Caco-2 (cell line): ENCODE data around the gene DNAJB11. TPM values are rescaled to one million over a fixed set of nuclear protein-coding genes. Genes with fewer than 3 reads are reported as not detected.
"Not testable (repeated sequence)": the region's sequence is repeated elsewhere in the genome, so short reads cannot be mapped to it uniquely, and the experiment has no call there.

Experiments
- BruUV-seq: library from RNA; stranded (reverse); fragments of 400-500 nt; replicated peaks from 2 replicates; lab custom pipeline; 2021; lab: Mats Ljungman, UMichigan
- CTCF ChIA-PET: fragments of 300-600 bp; sonication (Branson Sonifier 250); formaldehyde crosslinking; loops from one replicate; lab custom pipeline; 2022; ENCODE audit warnings: antibody characterized with exemption; lab: Charles Lee
- POLR2A ChIA-PET: fragments of 300-600 bp; sonication (Branson Sonifier 250); formaldehyde crosslinking; loops from one replicate; lab custom pipeline; 2022; ENCODE audit warnings: antibody characterized with exemption; lab: Charles Lee
- DNase-seq, 2 experiments: peaks; one replicate each; pipeline versions ENCODE4 v3.0.0 to v3.0.0-alpha.2; 2020 to 2022
- H3K27me3 ChIP-seq: replicated peaks from 2 replicates; pipeline ENCODE4 v1.6.0; 2011; ENCODE audit warnings: low read length; ENCODE audit not compliant: control insufficient read depth, insufficient read depth
- H3K36me3 ChIP-seq: 2 replicates; pipeline ENCODE4 v1.5.1; 2011; ENCODE audit warnings: low read length; ENCODE audit not compliant: control insufficient read depth, insufficient read depth
- H3K4me1 ChIP-seq: fragments of 250-450 bp; sonication (Bioruptor Pico); 2 replicates; pipeline ENCODE4 v1.5.1; 2020; ENCODE audit warnings: mild to moderate bottlenecking
- H3K4me3 ChIP-seq: 2 replicates; pipeline ENCODE4 v1.5.1; 2011; ENCODE audit warnings: low read depth, mild to moderate bottlenecking, control low read depth, low read length
- H3K9me3 ChIP-seq: fragments of 250-450 bp; sonication (Bioruptor Pico); 2 replicates; pipeline ENCODE4 v1.5.1; 2020; ENCODE audit warnings: mild to moderate bottlenecking, moderate library complexity
- H3K27ac Mint-ChIP-seq: one replicate; pipeline ENCODE4 v1.8.0; 2022; ENCODE audit warnings: mixed read lengths; ENCODE audit not compliant: unreplicated experiment
- H3K27me3 Mint-ChIP-seq: one replicate; pipeline ENCODE4 v1.8.0; 2022; ENCODE audit warnings: mixed read lengths; ENCODE audit not compliant: insufficient read depth, unreplicated experiment
- H3K36me3 Mint-ChIP-seq: one replicate; pipeline ENCODE4 v1.8.0; 2022; ENCODE audit warnings: mild to moderate bottlenecking, mixed read lengths; ENCODE audit not compliant: insufficient read depth, unreplicated experiment
- H3K4me1 Mint-ChIP-seq: one replicate; pipeline ENCODE4 v1.8.0; 2022; ENCODE audit warnings: low read depth, mixed read lengths; ENCODE audit not compliant: unreplicated experiment
- H3K4me3 Mint-ChIP-seq: one replicate; pipeline ENCODE4 v1.8.0; 2022; ENCODE audit warnings: mild to moderate bottlenecking, moderate library complexity, mixed read lengths; ENCODE audit not compliant: unreplicated experiment
- H3K9me3 Mint-ChIP-seq: one replicate; pipeline ENCODE4 v1.8.0; 2022; ENCODE audit warnings: mixed read lengths; ENCODE audit not compliant: unreplicated experiment
- CTCF ChIP-seq, 2 experiments: fragments of 200-600 bp in 1 of 2; IDR thresholded peaks; 1 replicate in 1 of 2; 2 replicates in 1 of 2; pipeline versions ENCODE4 v1.5.1 to v1.8.0; 2011 to 2022; ENCODE audit warnings: antibody characterized with exemption in 1 of 2, control low read depth in 1 of 2, inconsistent platforms in 1 of 2, low read depth in 1 of 2, low read length in 1 of 2, mild to moderate bottlenecking in 1 of 2, moderate library complexity in 1 of 2; ENCODE audit not compliant: insufficient read depth in 1 of 2, severe bottlenecking in 1 of 2, unreplicated experiment in 1 of 2
- intact Hi-C: fragments of 100-400 bp; cut with micrococcal nuclease; formaldehyde crosslinking; loops from one replicate; pipeline ENCODE4 v1.10.0; 2022; ENCODE audit not compliant: unreplicated experiment
- total RNA-seq: library from RNA; stranded (reverse); gene quantifications from 2 replicates; pipeline ENCODE4 v1.2.3, GENCODE V29; 2022

Gene DNAJB11
- total RNA-seq, 1 experiment from 2014 or later: 95.7 TPM

GRCh38 chr3:186583831-186584230 lies 13.3 kb downstream of the DNAJB11 start:
- Mint-ChIP-seq H3K27me3 (no peaks in the 10 kb centered on the region), H3K4me3 (no peak overlapping the region), H3K27ac (no peak overlapping the region), H3K4me1 (peaks cover 5% of the 10 kb centered on the region), H3K9me3 (no peaks in the 10 kb centered on the region), H3K36me3 (peaks cover 67% of the 10 kb centered on the region)
- Histone ChIP-seq H3K9me3 (no peaks in the 10 kb centered on the region), H3K27me3 (no peaks in the 10 kb centered on the region), H3K4me3 (no peak overlapping the region), H3K36me3 (peaks cover 3% of the 10 kb centered on the region), H3K4me1 (peaks cover 11% of the 10 kb centered on the region)
- no TSS peak for BruUV-seq
- no peak for TF ChIP-seq CTCF (IDR thresholded peaks at IDR 0.05; ENCODE audit: insufficient read depth in 1 of 2, low read depth in 1 of 2, low read length in 1 of 2, severe bottlenecking in 1 of 2, unreplicated experiment in 1 of 2)
- CTCF ChIA-PET: no interaction called here
- POLR2A ChIA-PET: interaction anchor here (1.6 kb wide), 1 partner anchor 14 kb away, joined by 5 read pairs; the partner anchor contains the start of gene DNAJB11
- intact Hi-C loops: no loop called here
- DNase-seq: no peak

DNA sequence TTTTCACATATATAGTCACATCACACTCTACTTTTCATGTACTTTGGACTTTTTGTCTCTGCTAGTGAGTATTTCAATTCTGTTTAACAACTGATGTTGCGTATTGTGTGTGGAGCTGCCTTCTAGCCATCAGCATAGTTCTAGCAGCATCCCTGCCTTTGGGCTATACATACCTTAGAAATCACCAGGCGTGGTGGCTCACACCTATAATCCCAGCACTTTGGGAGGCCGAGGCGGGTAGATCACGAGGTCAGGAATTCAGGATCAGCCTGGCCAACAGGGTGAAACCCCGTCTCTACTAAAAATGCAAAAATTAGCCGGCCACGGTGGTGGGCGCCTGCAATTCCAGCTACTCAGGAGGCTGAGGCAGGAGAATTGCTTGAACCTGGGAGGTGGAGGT lies 15.7 kb downstream of the DNAJB11 start:
- H3K9me3 ChIP-seq, H3K4me3 Mint-ChIP-seq, H3K27me3 Mint-ChIP-seq, intact Hi-C loops, DNase-seq, H3K9me3 Mint-ChIP-seq, BruUV-seq, H3K4me3 ChIP-seq, H3K27me3 ChIP-seq, CTCF ChIA-PET, H3K27ac Mint-ChIP-seq, H3K36me3 ChIP-seq: not testable (repeated sequence)
- Mint-ChIP-seq H3K4me1 (peaks cover 18% of the 10 kb centered on the region), H3K36me3 (peaks cover 47% of the 10 kb centered on the region)
- peaks cover 35% of the 10 kb centered on the region for H3K4me1 ChIP-seq
- POLR2A ChIA-PET: interaction anchor here (1.2 kb wide), 1 partner anchor 16 kb away, joined by 10 read pairs; the partner anchor contains the start of gene DNAJB11

DNA sequence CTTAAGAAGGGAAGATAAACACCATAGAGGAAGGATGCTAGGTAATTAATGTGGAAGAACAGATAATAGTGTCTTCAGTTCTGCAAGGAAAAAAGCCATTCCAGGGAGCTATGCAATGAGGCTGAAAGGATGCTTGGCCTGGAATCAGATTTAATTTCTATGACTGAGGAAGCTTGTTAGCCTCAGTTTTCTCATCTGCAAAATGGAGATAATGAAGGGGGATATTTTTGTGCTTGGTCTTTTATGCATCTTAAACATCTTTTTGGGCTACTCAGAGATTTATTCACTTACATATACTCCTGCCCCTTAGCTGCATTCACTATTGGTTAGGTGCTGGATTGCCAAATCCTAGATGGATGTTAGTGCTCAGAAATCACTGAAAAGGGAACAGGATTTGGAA lies 16.7 kb downstream of the DNAJB11 start:
- no peaks in the 10 kb centered on the region for H3K27me3 ChIP-seq
- H3K36me3 Mint-ChIP-seq: peaks cover 38% of the 10 kb centered on the region
- H3K4me1 ChIP-seq: peaks cover 45% of the 10 kb centered on the region
- H3K4me3 ChIP-seq: no peak overlapping the region
- CTCF ChIA-PET: no interaction called here
- DNase-seq: no peak
- no TSS peak for BruUV-seq
- no peaks in the 10 kb centered on the region; the same call in 1 of the 2 replicates for H3K36me3 ChIP-seq
- TF ChIP-seq CTCF (IDR thresholded peaks at IDR 0.05; ENCODE audit: insufficient read depth in 1 of 2, low read depth in 1 of 2, low read length in 1 of 2, severe bottlenecking in 1 of 2, unreplicated experiment in 1 of 2): no peak
- H3K27ac Mint-ChIP-seq: no peak overlapping the region
- POLR2A ChIA-PET: interaction anchor here (1.2 kb wide), 1 partner anchor 17 kb away, joined by 10 read pairs; the partner anchor contains the start of gene DNAJB11
- no peak overlapping the region for H3K4me3 Mint-ChIP-seq
- H3K9me3 Mint-ChIP-seq: no peaks in the 10 kb centered on the region
- intact Hi-C loops: no loop called here
- H3K9me3 ChIP-seq: no peaks in the 10 kb centered on the region
- H3K27me3 Mint-ChIP-seq: no peaks in the 10 kb centered on the region
- peaks cover 18% of the 10 kb centered on the region for H3K4me1 Mint-ChIP-seq
